CD14-positive monocyte (primary cell): ENCODE results near the gene MRPS5. TPM values are rescaled to one million over a fixed set of nuclear protein-coding genes. Genes with fewer than 3 reads are reported as not detected.
A peak's percentile ranks its signal among the peaks of the same experiment; 100 is the strongest.

ENCODE experiments used
- DNase-seq, 3 donors: peaks; one replicate each; pipeline ENCODE4 v3.0.0-alpha.2; 2011 to 2022
- H2AFZ ChIP-seq: 2 replicates; pipeline ENCODE4 v1.6.0; 2012; ENCODE audit warnings: mild to moderate bottlenecking, low read depth, low read length, inconsistent platforms; ENCODE audit not compliant: insufficient read depth, poor library complexity, severe bottlenecking
- H3K27ac ChIP-seq, 2 donors: 1 replicate in 1 of 2; 2 replicates in 1 of 2; pipeline ENCODE4 v1.5.1; 2012 to 2013; ENCODE audit warnings: low read length in 2 of 2, control low read depth in 1 of 2, inconsistent platforms in 1 of 2, low read depth in 1 of 2, mild to moderate bottlenecking in 1 of 2
- H3K27me3 ChIP-seq, 2 donors: one replicate each; pipeline versions ENCODE4 v1.6.0 to v1.6.1; 2011 to 2013; ENCODE audit warnings: low read length in 2 of 2; ENCODE audit not compliant: control insufficient read depth in 2 of 2, insufficient read depth in 2 of 2
- H3K36me3 ChIP-seq, 2 donors: replicated peaks in 1 of 2; 1 replicate in 1 of 2; 2 replicates in 1 of 2; pipeline versions ENCODE4 v1.5.1 to v1.6.1; 2012 to 2013; ENCODE audit warnings: low read length in 2 of 2, control low read depth in 1 of 2, inconsistent platforms in 1 of 2, mild to moderate bottlenecking in 1 of 2; ENCODE audit not compliant: insufficient read depth in 2 of 2, control insufficient read depth in 1 of 2
- H3K4me1 ChIP-seq, 2 donors: 1 replicate in 1 of 2; 2 replicates in 1 of 2; pipeline versions ENCODE4 v1.5.1 to v1.6.1; 2012 to 2013; ENCODE audit warnings: low read length in 2 of 2, control low read depth in 1 of 2, inconsistent platforms in 1 of 2, mild to moderate bottlenecking in 1 of 2, moderate library complexity in 1 of 2; ENCODE audit not compliant: insufficient read depth in 2 of 2, control insufficient read depth in 1 of 2
- H3K4me2 ChIP-seq: replicated peaks from 2 replicates; pipeline ENCODE3; 2012; ENCODE audit warnings: low read length, moderate library complexity, mild to moderate bottlenecking; ENCODE audit not compliant: poor library complexity, severe bottlenecking; ENCODE audit errors: extremely low read depth
- H3K4me3 ChIP-seq, 3 experiments: fragments of 200-600 bp in 1 of 3; sonication (generic) in 1 of 3; replicated peaks in 1 of 3; 1 replicate in 2 of 3; 2 replicates in 1 of 3; pipeline ENCODE4 v1.5.1; 2011 to 2013; ENCODE audit warnings: low read length in 3 of 3, mild to moderate bottlenecking in 3 of 3, control low read depth in 2 of 3, low read depth in 2 of 3, inconsistent platforms in 1 of 3, moderate library complexity in 1 of 3
- H3K79me2 ChIP-seq: 2 replicates; pipeline ENCODE4 v1.6.0; 2012; ENCODE audit warnings: mild to moderate bottlenecking, control low read depth, inconsistent platforms, low read length, moderate library complexity; ENCODE audit not compliant: insufficient read depth
- H3K9ac ChIP-seq: 2 replicates; pipeline ENCODE4 v1.6.0; 2017; ENCODE audit warnings: low read length, mild to moderate bottlenecking; ENCODE audit not compliant: insufficient read depth, poor library complexity, severe bottlenecking
- H3K9me3 ChIP-seq, 2 donors: replicated peaks in 1 of 2; 1 replicate in 1 of 2; 2 replicates in 1 of 2; pipeline versions ENCODE4 v1.5.1 to v1.6.1; 2012 to 2013; ENCODE audit warnings: low read length in 2 of 2, control low read depth in 1 of 2; ENCODE audit not compliant: control insufficient read depth in 1 of 2, insufficient read depth in 1 of 2
- H4K20me1 ChIP-seq: 2 replicates; pipeline ENCODE4 v1.6.0; 2012; ENCODE audit warnings: mild to moderate bottlenecking, low read length, control low read depth, moderate library complexity; ENCODE audit not compliant: insufficient read depth
- H3K27ac Mint-ChIP-seq, 7 donors: one replicate each; pipeline ENCODE4 v1.8.0; 2020; ENCODE audit warnings: mild to moderate bottlenecking in 7 of 7, mixed read lengths in 7 of 7, moderate library complexity in 6 of 7, inconsistent platforms in 2 of 7
- H3K27me3 Mint-ChIP-seq, 3 donors: one replicate each; pipeline ENCODE4 v1.8.0; 2021 to 2022; ENCODE audit warnings: low read depth in 3 of 3, mild to moderate bottlenecking in 3 of 3, mixed read lengths in 3 of 3, moderate library complexity in 3 of 3, inconsistent platforms in 1 of 3
- H3K36me3 Mint-ChIP-seq, 2 donors: one replicate each; pipeline ENCODE4 v1.8.0; 2020; ENCODE audit warnings: mixed read lengths in 2 of 2, inconsistent platforms in 1 of 2, mild to moderate bottlenecking in 1 of 2
- H3K4me1 Mint-ChIP-seq: one replicate; pipeline ENCODE4 v1.8.0; 2020; ENCODE audit warnings: mild to moderate bottlenecking, mixed read lengths
- H3K4me3 Mint-ChIP-seq, 2 donors: one replicate each; pipeline ENCODE4 v1.8.0; 2020; ENCODE audit warnings: mild to moderate bottlenecking in 2 of 2, mixed read lengths in 2 of 2, moderate library complexity in 1 of 2
- H3K9me3 Mint-ChIP-seq, 7 donors: one replicate each; pipeline ENCODE4 v1.8.0; 2020 to 2022; ENCODE audit warnings: mixed read lengths in 7 of 7, mild to moderate bottlenecking in 6 of 7, moderate library complexity in 6 of 7, inconsistent platforms in 2 of 7
- CTCF ChIP-seq: fragments of 200-600 bp; IDR thresholded peaks from one replicate; pipeline ENCODE4 v1.8.0; 2022; ENCODE audit warnings: antibody characterized with exemption, mild to moderate bottlenecking
- WGBS: methylation state at CpG from one replicate; pipeline ENCODE4 v1.1.5; 2013; ENCODE audit warnings: missing lambda C conversion rate; ENCODE audit not compliant: insufficient coverage; 5-methylcytosine and 5-hydroxymethylcytosine counted together
- intact Hi-C, 2 donors: fragments of 100-400 bp; cut with micrococcal nuclease; formaldehyde crosslinking; loops; one replicate each; pipeline versions ENCODE4 v1.15.0 to v1.15.1; 2023
- polyA plus RNA-seq, 3 donors: library from polyadenylated mRNA; depleted of rRNA in 1 of 3; unstranded in 2 of 3; stranded (reverse) in 1 of 3; fragments of 300-500 nt in 2 of 3; fragments of >200 nt in 1 of 3; fragmentation: Illumina TruSeq in 2 of 3; gene quantifications; 1 replicate in 2 of 3; 2 replicates in 1 of 3; pipeline ENCODE4 v1.2.3, GENCODE V29; 2012 to 2021

The MRPS5 gene
- polyA plus RNA-seq, 3 donors: 30.9 to 41.6 (median 35.2) TPM

GRCh38 chr2:95159690-95160449 lies 38.3 kb upstream of the MRPS5 start, which contains the start of gene ZNF514:
ZNF514 (minus strand) TSS chr2:95159848; CDS start chr2:95153253, 6,595 bp downstream.
- H3K27me3 ChIP-seq: no peaks in the 10 kb centered on the region
- H3K27ac ChIP-seq: peak within 1 kb of the TSS in 1 of 2 donors; percentile 49
- peak within 1 kb of the TSS; percentile 97 for H3K4me2 ChIP-seq
- intact Hi-C loops: no loop called here
- peak within 1 kb of the TSS; percentile 78 for H3K9ac ChIP-seq
- H3K9me3 ChIP-seq: peaks cover 21 to 27% of the 10 kb centered on the region in 2 donors
- 11% methylated on average over 53 of the region's 64 CpGs for WGBS
- peak within 1 kb of the TSS; percentile 68 to 87 (median 87) for H3K4me3 ChIP-seq
- Mint-ChIP-seq H3K36me3 (peaks cover 15 to 21% of the 10 kb centered on the region in 2 donors), H3K27me3 (peaks cover 1 to 11% (median 4%) of the 10 kb centered on the region in 3 donors), H3K9me3 (peaks cover 14 to 24% (median 18%) of the 10 kb centered on the region in 7 donors), H3K4me3 (peak within 1 kb of the TSS; percentile 90 to 92), H3K4me1 (peaks cover 18% of the 10 kb centered on the region), H3K27ac (peak within 1 kb of the TSS in 6 of 7 donors; percentile 46 to 85 (median 67))
- H2AFZ ChIP-seq: peak within 1 kb of the TSS; percentile 92
- peaks cover 4% of the 10 kb centered on the region for H3K79me2 ChIP-seq
- peak; percentile 46 to 58 (median 48) for DNase-seq
- TF ChIP-seq CTCF: no peak
- no peaks in the 10 kb centered on the region for H4K20me1 ChIP-seq
- peaks cover 3 to 24% of the 10 kb centered on the region in 2 donors for H3K36me3 ChIP-seq
- peaks cover 20 to 21% of the 10 kb centered on the region in 2 donors for H3K4me1 ChIP-seq

DNA sequence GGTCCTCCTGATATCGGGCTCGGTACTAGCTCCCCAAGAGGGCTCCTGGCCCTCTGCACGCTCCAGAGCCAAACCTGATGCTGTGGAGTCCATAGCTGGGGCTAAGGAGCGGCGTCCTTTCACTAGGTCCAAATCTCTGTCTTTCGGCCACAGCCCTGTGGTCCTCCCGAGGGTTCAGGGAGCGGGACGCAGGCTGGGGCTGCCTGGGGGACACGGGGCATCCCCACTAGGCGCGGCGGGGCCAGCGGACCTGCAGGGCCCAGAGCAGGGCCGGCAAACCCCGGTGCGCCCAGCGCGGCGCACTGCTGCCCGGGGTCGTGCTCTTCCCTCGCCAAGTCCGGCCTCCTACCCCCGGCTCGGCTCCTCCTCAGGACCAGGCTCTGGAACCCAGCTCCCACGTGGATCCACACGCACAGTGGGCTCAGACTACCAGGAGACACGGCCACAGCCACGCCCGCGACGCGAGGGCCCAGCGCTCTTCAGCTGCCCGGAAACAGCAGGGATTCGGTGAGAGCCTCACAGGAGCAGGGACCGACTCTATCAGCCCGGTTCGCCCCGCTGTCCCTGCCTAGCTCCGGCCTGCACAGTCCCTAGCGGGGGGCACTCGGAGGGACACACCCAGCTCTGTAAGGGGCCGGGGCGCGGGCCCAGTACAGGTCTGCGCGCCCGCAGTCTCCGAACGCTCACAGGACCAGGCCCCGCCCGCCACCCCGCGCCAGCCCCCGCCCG lies 37.4 kb upstream of the MRPS5 start:
- H3K27ac ChIP-seq: peak overlapping the region in 1 of 2 donors; percentile 49
- Mint-ChIP-seq H3K36me3 (peaks cover 23 to 27% of the 10 kb centered on the region in 2 donors), H3K27ac (peak overlapping the region in 4 of 7 donors; percentile 46 to 66 (median 60)), H3K27me3 (peaks cover 1 to 11% (median 4%) of the 10 kb centered on the region in 3 donors), H3K4me1 (peaks cover 15% of the 10 kb centered on the region), H3K9me3 (peaks cover 15 to 30% (median 19%) of the 10 kb centered on the region in 7 donors), H3K4me3 (peak overlapping the region; percentile 90 to 92)
- H3K27me3 ChIP-seq: no peaks in the 10 kb centered on the region
- H3K9ac ChIP-seq: peak overlapping the region; percentile 78
- peak overlapping the region; percentile 97 for H3K4me2 ChIP-seq
- peaks cover 16% of the 10 kb centered on the region in 2 donors for H3K4me1 ChIP-seq
- H3K4me3 ChIP-seq: peak overlapping the region; percentile 68 to 87 (median 87)
- WGBS: 2% methylated on average over 50 of the region's 58 CpGs
- H3K79me2 ChIP-seq: no peaks in the 10 kb centered on the region
- intact Hi-C loops: no loop called here
- H2AFZ ChIP-seq: peak overlapping the region; percentile 92
- H4K20me1 ChIP-seq: no peaks in the 10 kb centered on the region
- peak; percentile 2 to 14 (median 11) for DNase-seq
- H3K9me3 ChIP-seq: peaks cover 29 to 30% of the 10 kb centered on the region in 2 donors
- no peak for TF ChIP-seq CTCF
- H3K36me3 ChIP-seq: peaks cover 3 to 32% of the 10 kb centered on the region in 2 donors
